Posterior cingulate gyrus (tissue), 11 donors: Measurements from ENCODE around the gene PYCR2.
"Not testable (repeated sequence)": the region's sequence is repeated elsewhere in the genome, so short reads cannot be mapped to it uniquely, and the experiment has no call there.

Experiments used
- DNase-seq, 10 donors: peaks; one replicate each; pipeline versions ENCODE4 v3.0.0 to v3.0.0-alpha.2; 2020 to 2021; ENCODE audit warnings: mixed read lengths in 3 of 10
- intact Hi-C: fragments of 100-400 bp; cut with DNase I; formaldehyde crosslinking; loops from one replicate; pipeline ENCODE4 v1.15.1; 2023

Gene PYCR2

DNA sequence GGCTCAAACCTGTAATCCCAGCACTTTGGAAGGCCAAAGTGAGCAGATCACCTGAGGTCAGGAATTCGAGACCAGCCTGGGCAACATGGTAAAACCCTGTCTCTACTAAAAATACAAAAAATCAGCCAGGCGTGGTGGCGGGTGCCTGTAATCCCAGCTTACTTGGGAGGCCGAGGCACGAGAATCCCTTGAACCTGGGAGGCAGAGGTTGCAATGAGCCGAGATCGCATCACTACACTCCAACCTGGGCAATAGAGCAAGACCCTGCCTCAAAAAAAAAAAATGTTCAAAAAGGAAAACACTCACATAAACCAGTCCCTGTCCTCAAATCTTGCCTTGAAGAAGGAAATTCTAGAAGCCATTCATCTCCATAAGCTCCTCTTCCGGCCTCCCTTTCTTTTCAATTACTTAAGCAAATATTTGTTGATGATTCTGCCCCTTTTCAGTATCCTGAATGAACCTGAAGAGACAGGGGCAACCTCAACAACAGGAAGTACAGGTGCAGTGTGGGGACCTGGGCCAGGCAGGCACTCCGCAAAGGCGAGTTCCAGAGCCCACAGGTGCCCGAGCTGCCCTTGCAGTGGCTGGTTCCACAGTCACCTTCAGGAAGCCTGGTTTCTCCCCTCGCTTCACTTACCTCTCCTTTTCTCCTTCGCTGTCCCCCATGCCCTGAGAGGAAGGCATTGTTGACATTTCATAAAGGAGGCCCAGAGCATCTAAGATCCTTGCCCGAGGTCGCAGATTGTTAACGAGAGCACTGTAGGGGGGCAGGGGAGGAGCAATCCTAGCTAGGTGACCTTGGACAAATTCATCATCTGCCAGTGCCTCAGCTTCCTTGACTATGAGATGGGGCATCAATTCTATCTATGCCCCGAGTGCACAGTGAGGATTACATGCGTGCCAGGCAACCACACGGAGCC, 26.2 kb downstream of the PYCR2 start:
- intact Hi-C loops = no loop called here
- peak in 3 of 10 donors; percentile 40 to 70 (median 44) for DNase-seq

DNA sequence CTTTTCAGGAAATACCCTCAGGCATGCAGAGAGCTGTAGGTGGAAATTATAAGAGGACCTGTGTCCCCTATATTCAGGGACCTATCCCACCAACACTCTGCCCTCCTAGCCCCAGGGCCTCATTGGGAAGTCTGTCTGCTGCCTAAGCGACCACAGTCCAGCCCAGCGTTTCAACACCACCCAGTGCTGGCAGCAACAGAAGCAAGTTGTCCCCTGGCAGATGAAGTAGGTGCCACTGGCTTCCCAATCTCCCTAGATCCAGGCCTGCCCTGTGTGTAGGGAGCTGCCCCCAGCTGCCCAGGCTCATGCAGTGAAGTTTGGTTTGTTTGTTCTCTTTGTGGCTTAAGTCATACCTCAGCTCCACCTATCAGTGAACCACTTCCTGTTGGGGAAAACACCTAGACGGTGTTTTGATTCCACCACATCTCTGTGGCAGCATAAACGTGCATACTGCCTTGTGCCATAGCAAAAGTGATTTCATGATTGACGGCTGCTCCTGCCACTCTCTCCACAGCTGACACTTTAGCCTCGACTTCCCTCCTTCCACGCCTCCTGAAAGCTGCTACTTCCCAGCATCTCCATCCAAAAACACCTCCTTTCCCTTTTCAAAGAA, 27.0 kb downstream of the PYCR2 start:
- peak in 2 of 10 donors; percentile 34 to 68 for DNase-seq
- intact Hi-C loops = no loop called here

DNA sequence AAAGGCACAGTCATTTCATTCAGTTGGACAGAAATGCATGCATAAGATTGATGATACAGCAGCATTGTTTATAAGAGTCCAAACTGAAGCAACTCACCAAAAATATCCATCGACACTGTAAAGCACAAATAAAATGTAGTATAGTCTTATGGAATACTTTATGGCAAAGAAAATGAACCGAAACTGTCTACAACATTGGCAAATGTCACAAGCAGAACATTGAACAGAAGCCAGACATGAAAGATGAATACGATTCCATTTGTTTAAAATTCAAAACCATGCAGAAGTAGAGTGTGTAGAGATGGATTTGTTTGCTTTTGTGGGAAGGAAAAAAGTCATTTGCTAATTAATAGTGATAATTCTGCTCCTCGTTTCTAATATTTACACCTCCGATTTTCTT, 27.6 kb downstream of the PYCR2 start:
- intact Hi-C loops = no loop called here

DNA sequence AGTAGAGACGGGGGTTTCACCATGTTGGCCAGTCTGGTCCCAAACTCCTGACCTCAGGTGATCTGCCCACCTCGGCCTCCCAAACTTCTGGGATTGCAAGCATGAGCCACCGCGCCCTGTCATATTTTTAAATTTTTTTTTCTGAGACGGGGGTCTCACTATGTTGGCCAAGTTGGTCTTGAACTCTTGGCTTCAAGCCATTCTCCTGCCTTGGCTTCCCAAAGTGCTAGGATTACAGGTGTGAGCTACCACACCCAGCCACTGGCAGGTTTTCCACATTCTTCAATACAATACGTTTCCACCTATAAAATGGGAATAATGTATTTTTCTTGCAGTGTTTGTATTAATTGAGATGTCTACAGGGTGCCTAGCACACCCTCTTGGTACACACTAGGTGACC, 31.7 kb downstream of the PYCR2 start:
- intact Hi-C loops = no loop called here
- peak in 3 of 10 donors; percentile 14 to 40 (median 39) for DNase-seq

More for the DNA sequence above, 27.6 kb downstream of the PYCR2 start:
- DNase-seq = no peak

DNA sequence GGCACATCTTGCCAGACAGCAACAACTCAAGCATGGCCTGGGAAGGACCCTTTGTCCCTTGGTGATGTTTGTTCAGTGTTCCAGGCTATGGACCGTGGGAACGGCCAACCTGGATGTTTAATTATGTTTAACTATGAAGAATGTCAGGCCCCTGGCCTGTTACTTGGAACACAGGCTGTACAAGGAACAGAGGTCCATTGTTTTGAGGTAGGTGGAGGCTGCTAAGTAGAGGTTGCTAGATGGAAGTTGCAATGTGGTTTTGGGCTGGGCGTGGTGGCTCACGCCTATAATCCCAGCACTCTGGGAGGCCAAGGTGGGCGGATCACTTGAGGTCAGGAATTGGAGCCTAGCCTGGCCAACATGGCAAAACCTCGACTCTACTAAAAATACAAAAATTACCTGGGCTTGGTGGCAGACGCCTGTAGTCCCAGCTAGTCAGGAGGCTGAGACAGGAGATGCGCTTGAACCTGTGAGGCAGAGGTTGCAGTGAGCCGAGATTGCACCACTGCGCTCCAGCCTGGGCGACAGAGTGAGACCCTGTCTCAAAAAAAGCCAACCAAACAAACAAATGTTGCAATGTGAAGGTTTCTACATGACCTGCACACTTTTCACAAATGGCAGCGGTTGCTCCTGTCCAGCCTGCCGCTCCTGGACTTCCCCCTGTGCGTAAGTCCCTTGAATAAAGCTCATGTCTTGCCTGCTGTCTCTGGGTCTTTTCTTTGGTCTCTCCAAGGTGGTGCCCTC, 32.6 kb downstream of the PYCR2 start:
- DNase-seq = peak in 2 of 10 donors; percentile 30 to 43
- intact Hi-C loops = no loop called here

DNA sequence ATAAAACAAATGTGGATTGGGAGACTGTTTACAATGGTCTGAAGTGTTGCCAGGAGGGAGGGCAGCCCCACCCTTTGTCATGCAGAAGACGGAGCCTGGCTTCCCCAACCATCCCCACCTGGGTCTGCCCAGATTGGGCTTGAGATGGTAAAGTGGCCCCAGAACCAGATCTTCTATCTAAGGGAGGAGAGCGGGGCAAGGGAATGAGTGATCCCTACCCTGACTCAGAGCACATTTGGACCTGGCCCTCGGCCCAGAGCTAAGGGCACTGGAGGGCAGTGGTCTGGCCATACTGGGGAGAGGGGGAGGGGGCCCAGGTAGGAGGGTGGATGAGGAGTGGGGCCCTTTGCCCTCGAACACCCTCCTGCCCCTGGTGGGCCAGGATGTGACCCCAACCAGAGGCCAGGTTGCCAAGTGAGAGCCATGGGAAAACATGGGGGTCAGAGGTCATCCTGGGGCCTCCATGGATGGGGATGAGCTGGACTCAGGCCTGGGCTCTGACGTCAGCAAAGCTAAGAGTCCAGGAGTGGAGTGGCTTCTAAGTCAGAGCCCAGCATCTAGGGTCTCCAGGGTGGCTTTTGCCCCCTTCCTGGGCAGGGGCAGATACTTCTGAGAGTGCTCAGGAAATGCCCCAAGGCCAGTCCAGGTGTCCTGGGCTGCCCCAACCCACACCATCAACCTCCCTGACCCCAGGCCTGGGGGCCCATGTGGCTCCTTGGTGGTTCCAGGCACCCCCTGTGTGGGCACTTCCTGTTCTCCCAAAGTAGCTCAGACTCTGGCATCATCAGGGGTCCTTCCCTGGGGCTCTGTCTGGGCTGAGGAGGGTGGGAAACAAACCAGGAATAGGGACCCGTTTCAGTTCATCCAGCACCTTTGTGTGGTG, 33.5 kb downstream of the PYCR2 start:
- intact Hi-C loops = no loop called here
- peak in 2 of 10 donors; percentile 52 to 59 for DNase-seq

DNA sequence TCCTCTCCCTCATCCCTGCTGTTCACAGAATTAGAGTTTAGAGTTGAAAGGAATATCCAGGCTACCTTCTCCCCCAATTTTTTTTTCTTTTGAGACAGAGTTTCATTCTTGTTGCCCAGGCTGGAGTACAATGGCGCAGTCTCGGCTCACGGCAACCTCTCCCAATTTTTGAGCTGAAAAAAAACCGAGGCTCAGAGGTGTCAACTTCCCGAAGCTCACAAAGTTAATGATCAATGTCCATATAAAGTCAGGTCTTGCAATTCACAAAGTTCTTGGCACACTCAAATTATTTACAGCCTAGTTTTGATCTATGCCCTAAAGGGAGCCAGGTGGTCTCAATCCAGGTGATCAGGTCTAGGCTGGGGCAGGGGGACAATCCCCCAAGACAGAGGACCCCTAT, 34.3 kb downstream of the PYCR2 start:
- intact Hi-C loops = no loop called here
- peak in 1 of 10 donors; percentile 8 for DNase-seq

DNA sequence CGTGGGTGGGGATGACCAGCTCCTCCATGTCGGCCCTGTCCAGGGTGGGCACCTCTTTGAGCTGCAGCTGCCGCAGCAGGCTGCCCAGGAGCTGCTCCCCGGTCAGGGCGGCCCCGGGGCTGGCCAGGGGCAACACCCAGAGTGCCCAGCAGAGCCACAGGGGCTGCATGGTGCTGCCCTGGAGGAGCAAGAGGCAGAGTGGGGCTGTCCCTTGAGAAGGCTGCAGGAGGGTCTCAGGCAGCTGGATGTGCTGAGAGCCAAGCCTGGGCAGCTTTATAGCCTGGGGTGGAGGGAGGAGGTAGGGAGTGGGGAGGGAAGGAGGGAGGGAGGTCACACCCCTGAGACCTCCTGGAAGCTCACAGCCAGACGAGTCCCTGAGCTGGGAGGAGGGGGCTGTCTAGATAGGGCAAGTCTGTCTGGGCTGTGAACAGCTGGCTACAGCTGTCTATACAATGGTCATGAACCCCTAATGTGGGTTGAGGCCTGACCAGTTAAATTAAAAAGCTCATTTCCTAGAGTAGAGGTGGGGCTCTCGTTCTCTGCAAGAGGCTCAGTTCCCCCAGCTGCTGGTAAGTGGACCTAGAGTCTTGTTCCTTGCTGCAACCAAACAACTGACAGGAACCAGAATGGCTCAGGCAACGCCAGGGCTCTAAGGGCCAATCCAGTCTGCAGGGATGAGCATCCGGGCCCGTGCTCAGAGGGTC, 35.0 kb downstream of the PYCR2 start, which contains the start of gene LEFTY1:
TSS of gene LEFTY1 (minus strand) at position 249 of the 704 bp plus-strand sequence. CDS start at position 169, 80 bp downstream.
- intact Hi-C loops = no loop called here
- DNase-seq = peak in 3 of 10 donors; percentile 55 to 71 (median 68)

DNA sequence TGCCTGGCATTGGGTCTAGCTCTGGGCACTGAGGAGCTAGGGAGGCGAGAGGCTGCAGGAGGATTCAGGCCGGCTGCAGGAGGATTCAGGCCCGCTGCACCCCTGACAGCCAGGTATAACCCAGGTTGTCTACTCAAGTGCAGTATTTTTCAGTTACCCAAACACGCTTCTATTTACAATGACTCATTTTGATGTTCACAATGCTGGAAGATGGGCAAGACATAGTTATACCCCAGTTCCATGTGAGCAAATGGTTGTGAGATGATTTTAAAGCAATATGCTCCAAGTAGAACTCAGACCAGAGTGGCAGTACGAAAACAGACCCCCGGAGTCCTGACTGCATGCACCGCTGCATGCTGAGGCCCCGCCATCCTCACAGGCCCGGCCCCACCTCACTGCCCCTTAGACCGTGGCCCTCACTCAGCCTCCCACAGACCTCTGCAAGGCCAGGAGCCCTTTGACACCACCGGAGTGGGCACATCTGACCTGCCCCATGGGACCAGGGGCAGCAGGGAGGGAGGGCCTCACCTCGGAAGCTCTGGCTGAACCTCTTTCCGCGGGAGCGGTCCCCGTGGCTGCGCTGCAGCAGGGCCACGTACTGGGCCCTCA, 35.7 kb downstream of the PYCR2 start:
- intact Hi-C loops = no loop called here
- peak in 2 of 10 donors; percentile 61 to 81 for DNase-seq

DNA sequence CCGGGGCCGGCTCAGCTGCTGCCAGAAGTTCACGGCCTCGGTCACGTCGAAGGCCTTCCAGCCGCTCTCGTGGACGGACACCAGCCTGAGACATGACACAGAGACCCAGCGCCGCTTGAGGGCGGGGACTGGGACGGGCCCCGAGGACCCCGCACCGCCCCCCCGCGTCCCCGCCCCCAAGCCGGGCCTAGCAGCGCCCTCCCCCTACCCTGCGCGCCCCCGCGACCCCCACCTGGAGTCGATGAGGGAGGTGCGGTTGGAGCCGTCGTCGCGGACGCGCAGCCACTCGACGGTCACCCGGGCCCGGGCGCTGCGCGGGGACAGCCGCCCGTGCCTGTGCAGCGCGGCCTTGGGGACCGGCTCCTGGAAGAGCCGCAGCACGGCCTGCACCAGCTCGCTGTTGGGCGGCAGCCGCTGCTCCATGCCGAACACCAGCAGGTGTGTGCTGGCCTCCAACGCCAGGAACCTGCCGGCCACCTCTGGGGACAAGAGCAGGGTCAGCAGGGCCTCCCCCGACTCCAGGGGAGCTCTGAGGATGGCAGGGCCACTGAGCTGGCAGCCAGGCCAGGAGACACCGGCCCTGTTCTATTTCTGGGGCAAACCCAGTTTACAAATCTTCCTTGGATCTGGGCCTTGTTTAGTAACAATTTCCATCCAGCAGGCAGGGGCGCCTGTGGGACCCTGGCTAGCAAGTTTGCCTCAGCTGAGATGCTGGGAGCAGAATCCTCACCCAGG, 36.3 kb downstream of the PYCR2 start:
- intact Hi-C loops = not testable (repeated sequence)
- DNase-seq = peak in 2 of 10 donors; percentile 29 to 59

DNA sequence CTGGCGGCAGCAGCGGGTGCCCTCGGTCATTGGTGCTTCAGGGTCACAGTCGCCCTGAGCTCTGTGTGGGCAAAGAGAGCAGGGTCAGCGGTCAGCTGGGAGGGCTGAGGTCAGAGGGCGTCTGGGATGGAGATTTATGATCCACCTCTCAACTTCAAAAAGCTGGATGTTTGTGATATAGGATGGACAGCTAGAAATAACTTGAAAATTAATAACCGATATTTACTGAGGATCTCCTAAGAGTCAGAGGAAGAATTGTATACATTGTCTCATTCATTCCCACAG, 37.1 kb downstream of the PYCR2 start:
- DNase-seq = no peak
- intact Hi-C loops = no loop called here

DNA sequence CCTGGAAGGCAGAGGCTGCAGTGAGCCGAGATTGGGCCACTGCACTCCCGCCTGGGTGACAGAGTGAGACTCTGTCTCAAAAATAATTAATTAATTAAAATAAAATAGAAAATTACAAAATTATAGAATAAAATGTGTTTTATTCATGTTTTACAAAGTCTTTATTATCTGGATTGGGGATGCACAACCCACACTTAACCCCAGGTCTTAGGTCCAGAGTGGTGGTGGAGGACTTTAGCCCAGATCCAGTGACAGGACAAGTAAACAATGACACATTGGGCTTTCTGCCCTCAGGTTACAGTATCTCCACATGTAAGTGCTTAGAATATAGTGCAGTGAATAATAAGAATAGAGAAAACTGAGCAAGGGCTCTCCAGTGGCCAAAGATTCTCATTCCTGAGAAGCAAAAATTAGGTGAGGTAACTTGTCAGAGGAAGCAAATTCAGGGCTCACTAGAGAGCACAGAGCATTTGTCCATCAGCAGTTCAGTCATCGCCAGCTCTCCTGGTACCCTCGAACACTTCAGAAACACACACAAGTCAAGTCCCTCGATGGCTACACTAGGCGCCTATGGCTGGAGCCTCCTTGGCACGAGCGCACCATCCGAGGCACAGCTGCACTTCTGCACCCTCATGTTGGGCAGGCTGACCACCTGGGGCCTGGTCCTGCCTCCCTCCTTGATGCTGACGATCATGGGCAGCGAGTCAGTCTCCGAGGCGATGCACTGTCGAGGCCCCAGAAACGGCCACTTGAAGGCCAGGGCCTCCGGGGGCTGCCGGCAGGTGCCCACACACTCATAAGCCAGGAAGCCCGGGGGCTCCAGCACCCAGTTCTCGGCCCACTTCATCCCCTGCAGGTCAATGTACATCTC, 37.7 kb downstream of the PYCR2 start:
- intact Hi-C loops = no loop called here
- peak in 2 of 10 donors; percentile 51 to 80 for DNase-seq

DNA sequence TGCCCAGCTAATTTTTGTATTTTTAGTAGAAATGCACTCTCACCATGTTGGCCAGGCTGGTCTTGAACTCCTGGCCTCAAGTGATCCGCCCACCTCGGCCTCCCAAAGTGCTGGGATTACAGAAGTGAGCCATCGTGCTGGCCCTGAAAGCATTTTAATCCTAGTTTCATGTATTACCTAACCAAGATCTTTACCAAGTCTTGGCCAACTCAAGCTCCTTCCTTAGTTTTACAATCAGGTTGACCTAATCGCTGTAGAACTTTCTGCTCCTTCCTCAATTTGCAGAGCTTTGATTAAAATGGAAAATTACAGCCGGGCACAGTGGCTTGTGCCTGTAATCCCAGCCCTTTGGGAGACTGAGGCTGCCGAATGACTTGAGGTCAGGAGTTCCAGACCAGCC, 38.7 kb downstream of the PYCR2 start:
- peak in 2 of 10 donors; percentile 0 to 3 for DNase-seq
- intact Hi-C loops = no loop called here

DNA sequence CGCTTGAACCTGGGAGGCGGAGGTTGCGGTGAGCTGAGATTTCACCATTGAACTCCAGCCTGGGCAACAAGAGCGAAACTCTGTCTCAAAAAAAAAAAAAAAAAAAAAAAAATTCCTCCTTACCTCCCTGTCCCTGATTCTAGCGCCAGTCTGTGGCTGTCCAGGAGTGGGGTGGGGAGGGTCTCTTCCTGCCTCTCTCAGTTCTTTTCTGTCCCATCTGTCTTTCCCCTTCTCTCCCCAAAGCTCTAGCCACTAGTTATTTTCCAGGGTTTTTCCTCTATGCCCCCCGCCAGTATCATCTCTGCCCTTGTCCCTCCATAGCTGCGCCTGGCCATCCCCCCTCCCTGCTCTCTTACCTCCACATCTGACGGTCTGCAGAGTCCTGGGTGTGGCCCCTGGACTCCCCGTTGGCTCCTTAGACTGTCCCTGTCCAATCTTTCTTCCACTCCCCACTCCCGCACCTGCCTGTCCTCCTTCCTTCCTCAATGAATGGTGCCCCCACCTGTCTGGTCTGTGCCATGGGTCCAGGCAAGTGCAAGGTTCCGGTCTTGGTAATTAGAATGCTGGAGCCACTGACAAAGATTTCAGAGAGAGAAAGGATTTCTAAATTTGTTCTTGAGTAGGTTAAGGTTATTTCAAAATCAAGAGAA, 40.3 kb downstream of the PYCR2 start:
- intact Hi-C loops = loop anchor here (2.0 kb wide), 3 partner anchors 37 to 107 kb away; partner anchors contain the start of genes EPHX1 and SRP9
- peak in 3 of 10 donors; percentile 8 to 55 (median 46) for DNase-seq

DNA sequence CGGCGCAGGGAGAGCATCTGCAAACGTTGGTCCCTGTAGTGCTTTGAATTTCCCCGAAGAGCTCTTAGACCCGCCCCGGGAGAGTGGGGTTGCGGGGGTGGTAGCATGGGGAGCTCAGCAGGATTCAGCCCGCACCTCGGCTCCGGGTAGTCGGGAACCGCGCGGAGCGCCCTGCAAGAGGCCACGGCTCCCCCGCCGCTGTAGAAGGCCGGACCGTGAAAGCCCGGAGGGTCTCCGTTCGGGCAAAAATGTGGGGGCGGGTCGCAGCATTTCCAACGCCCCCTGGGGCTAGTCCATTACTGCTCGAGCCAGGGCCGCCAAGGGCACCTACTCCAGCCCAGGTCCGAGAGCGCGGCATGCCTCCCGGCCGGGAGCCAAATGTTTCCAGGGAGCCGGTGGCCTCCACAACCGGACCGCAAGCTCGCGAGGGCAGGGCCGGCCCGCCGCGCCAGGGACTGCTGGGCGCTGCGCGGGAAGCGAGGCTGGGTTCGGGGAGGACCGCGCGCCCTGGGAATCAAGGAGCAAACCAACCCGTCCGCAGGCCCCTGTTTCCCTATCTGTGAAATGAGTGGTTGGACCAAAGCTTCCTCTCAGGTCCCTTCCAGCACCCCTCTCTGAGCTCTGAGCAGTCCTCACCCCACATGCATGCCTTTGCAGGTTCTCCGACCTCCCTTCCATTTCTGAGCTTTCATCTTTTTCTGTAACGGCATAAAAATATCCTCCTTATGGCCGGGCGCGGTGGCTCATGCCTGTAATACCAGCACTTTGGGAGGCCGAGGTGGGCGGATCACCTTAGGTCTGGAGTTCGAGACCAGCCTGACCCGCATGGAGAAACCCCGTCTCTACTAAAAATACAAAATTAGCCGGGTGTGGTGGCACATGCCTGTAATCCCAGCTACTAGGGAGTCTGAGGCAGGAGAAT, 41.1 kb downstream of the PYCR2 start:
- peak; percentile 38 to 93 (median 51) for DNase-seq
- intact Hi-C loops = loop anchor here (2.0 kb wide), 3 partner anchors 38 to 106 kb away; partner anchors contain the start of genes EPHX1 and SRP9
